Measurements from ENCODE around the gene SEMA7A.

SEMA7A gene

DNA sequence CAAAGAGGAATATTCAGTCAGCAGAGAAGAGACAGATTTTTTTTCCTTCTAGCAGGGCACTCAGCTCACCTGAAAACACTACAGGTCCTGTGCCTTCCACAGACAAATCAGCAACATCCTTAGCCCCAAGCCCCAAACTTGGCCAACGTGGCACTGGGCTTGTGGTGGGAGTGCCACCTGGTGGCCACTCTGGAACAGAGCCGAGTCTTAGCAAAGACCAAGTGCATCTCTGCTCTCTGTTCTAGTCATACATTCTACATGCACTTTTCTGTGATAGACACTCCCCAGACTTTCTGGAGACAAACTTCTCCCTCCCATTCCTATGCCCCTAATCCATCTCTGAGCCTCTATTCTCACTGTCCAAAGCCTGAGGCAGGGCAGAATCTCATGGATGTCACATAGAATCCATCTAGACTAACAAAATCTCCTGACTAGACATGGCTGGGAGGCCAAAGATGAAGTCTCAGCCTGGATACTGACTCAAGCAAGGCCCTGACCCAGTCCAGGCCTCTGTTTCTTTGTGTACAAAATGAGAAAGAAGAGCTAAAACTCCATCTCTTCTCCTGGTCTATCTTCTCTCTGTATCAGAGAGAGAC is 5.1 kb upstream of the SEMA7A start:
- 0% methylated on average over 2 of the region's 2 CpGs for WGBS, 2 experiments (ENCODE audit: insufficient coverage in 2 of 2)
- Histone ChIP-seq H3K4me3 (ENCODE audit: extremely low read depth, insufficient read depth, low read length, poor library complexity, severe bottlenecking) (no peak overlapping the region), H3K4me1 (ENCODE audit: control insufficient read depth, insufficient read depth, low read length, poor library complexity, severe bottlenecking) (peaks cover 17% of the 10 kb centered on the region), H3K27ac (ENCODE audit: low read depth, low read length, severe bottlenecking) (no peak overlapping the region), H3K9me3 (ENCODE audit: control insufficient read depth, low read length) (no peaks in the 10 kb centered on the region), H3K36me3 (ENCODE audit: control insufficient read depth, insufficient read depth, low read length) (no peaks in the 10 kb centered on the region)

DNA sequence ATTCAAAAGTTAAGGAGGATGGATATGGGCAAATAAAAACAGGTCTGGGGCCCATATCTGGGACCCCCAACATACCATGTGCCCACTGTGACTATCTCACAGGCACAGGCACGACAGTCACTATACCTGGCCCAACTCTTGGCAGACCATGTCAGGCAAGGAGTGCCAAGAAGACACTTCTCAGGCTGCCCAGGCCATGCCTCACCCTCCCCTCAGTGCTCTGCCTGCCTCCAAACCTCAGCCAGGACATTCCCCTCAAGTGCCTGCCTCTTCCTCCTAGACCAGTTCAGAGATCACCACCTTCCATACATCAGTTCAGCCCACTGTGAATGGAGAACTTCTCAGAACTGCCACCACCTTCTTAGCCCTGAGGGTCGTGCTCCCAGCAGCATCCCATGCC is 4.4 kb upstream of the SEMA7A start:
- no peak overlapping the region for H3K27ac ChIP-seq (ENCODE audit: low read depth, low read length, severe bottlenecking)
- H3K9me3 ChIP-seq (ENCODE audit: control insufficient read depth, low read length), result no peaks in the 10 kb centered on the region
- H3K4me1 ChIP-seq (ENCODE audit: control insufficient read depth, insufficient read depth, low read length, poor library complexity, severe bottlenecking), result peaks cover 13% of the 10 kb centered on the region
- 60 to 100% methylated on average over 1 to 2 of the region's 2 CpGs for WGBS, 2 experiments (ENCODE audit: insufficient coverage in 2 of 2)
- no peak overlapping the region for H3K4me3 ChIP-seq (ENCODE audit: extremely low read depth, insufficient read depth, low read length, poor library complexity, severe bottlenecking)
- H3K36me3 ChIP-seq (ENCODE audit: control insufficient read depth, insufficient read depth, low read length), result no peaks in the 10 kb centered on the region

DNA sequence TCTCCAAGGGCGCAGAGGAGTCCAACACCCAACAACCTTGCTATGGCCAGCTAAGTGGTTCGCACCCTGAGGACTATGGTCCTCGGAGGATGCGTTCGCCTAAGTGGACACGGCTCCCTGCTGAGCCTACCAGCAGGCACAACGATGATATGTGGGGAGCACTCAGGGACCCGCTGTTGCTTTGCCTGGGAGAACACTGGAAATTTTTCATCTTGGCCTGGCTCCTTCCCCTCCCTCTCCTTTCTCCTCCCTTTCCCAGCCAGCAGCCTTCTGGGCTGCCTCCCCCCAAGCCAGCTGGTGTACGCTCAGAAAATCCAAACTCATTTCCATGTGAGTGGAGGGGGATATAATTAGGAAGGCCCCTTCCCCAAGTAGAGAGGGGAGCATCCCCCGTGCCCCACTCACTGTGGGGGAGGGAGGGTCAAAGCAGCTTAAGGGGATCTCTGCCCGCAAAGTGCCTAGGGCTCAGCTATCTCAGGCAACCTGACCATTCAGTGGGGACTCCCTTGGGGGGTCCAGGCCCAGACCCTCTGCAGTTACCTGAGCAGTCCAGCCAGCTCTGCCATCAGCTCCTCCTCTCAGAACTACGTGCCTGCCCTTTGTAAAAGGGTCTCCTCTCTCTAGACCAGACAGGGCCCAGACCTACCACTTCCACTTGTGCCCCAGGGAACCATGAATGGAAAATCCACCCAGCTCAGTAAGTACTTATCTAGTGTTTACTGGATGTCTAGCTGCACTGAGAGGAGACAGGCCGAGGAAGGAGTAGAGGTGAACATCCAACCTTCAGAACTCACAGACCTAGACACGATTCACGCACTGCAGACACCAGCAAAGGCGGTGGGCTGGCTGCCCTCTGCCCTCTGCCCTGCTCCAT is 742 bp upstream of the SEMA7A start:
- Histone ChIP-seq H3K4me3 (ENCODE audit: extremely low read depth, insufficient read depth, low read length, poor library complexity, severe bottlenecking) (peak overlapping the region; percentile 73), H3K4me1 (ENCODE audit: control insufficient read depth, insufficient read depth, low read length, poor library complexity, severe bottlenecking) (peaks cover 13% of the 10 kb centered on the region), H3K9me3 (ENCODE audit: control insufficient read depth, low read length) (no peaks in the 10 kb centered on the region), H3K27ac (ENCODE audit: low read depth, low read length, severe bottlenecking) (peak overlapping the region; percentile 5), H3K36me3 (ENCODE audit: control insufficient read depth, insufficient read depth, low read length) (no peaks in the 10 kb centered on the region)
- WGBS, 2 experiments (ENCODE audit: insufficient coverage in 2 of 2), result 69% methylated on average over 8 to 9 of the region's 16 CpGs

DNA sequence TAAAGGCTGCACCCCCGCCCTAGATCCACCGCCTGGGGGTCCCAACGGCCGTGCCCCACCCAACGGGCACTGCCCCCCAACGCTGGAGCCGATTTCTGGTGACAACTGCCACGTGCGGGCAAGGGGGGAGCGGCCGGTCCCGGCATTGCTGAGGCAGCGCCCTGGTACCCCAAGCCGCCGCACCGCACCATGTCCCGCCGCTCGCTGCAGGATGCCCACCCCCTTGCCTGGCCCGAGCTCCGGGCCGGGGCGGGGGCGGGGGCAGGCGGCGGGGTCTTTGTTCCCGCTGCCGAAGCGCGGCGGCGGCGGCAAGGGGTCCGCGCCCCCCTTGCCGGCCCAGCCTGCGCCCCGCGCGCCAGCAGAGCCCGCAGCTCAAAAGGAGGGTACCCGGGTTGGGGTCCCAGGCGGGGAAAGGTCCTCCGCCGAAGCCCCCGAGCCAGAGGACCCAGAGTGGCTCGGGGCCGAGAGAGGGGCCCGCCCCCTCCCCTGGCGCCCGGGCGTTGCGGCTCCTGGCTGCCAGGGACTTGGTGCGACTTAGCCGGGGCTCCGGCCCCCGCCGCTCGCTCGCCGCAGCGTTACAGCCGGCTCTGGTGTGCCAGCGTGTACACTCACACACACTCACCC is 678 bp downstream of the SEMA7A start:
- H3K27ac ChIP-seq (ENCODE audit: low read depth, low read length, severe bottlenecking), result peak overlapping the region; percentile 29
- 0% methylated on average over 20 to 52 of the region's 64 CpGs for WGBS, 2 experiments (ENCODE audit: insufficient coverage in 2 of 2)
- H3K36me3 ChIP-seq (ENCODE audit: control insufficient read depth, insufficient read depth, low read length), result no peaks in the 10 kb centered on the region
- peaks cover 13% of the 10 kb centered on the region for H3K4me1 ChIP-seq (ENCODE audit: control insufficient read depth, insufficient read depth, low read length, poor library complexity, severe bottlenecking)
- H3K9me3 ChIP-seq (ENCODE audit: control insufficient read depth, low read length), result no peaks in the 10 kb centered on the region
- peak overlapping the region; percentile 73 for H3K4me3 ChIP-seq (ENCODE audit: extremely low read depth, insufficient read depth, low read length, poor library complexity, severe bottlenecking)

DNA sequence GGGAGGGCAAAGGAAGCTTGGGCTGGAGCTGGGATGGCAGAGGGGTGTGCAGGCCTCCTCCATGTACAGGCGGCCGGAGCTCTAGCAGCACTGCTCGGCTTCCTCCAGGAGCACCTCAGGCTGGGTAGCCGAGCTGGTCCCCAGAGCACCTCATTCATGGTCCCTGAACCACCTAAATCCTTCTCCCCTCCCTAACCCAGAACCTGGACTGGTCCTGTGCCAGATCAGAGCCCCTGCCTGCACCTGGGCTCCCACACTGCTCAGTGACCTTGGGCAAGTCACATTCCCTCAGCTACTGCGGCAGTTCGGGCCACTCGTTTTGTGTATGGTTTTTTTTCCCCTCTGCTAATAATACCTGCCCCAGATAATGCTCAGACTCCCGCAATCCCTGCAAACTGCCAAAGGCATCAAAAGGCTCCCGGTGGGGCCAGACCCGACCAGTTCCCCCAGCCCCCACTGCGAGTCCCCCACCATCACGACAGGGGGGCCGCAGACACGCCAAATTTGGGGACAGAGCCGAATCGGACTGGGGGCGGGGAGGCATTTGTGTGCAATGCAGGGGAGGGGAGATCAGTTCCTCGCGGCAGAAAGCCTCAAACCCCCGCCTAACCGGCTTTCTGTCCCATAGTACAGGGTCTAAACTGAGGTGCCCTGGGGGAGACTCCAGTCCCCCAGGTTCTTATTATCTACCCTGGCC is 1.3 kb downstream of the SEMA7A start:
- no peaks in the 10 kb centered on the region for H3K9me3 ChIP-seq (ENCODE audit: control insufficient read depth, low read length)
- peaks cover 13% of the 10 kb centered on the region for H3K4me1 ChIP-seq (ENCODE audit: control insufficient read depth, insufficient read depth, low read length, poor library complexity, severe bottlenecking)
- no peak overlapping the region for H3K27ac ChIP-seq (ENCODE audit: low read depth, low read length, severe bottlenecking)
- peaks cover 3% of the 10 kb centered on the region for H3K36me3 ChIP-seq (ENCODE audit: control insufficient read depth, insufficient read depth, low read length)
- H3K4me3 ChIP-seq (ENCODE audit: extremely low read depth, insufficient read depth, low read length, poor library complexity, severe bottlenecking), result peak overlapping the region; percentile 73
- WGBS, 2 experiments (ENCODE audit: insufficient coverage in 2 of 2), result 30 to 46% methylated on average over 8 to 16 of the region's 21 CpGs

DNA sequence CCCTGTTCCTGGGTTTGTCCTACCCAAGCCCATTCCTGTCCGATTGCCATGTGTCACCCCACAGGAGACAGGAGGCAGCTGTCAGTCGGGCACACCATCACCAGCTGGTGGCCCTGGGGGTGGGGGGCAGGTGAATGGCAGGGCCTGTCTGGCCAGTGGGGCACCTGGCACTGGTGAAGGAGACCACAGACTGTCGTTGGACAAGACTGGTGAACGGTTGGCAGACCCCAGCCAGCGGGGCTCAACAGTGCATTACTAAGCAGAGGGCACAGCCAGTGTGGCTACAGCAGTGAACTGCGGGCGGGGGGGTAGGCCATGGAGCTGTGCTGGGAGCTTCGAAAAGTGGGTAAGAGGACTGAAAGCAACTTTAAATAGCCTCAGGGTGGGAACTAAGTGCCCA is 2.1 kb downstream of the SEMA7A start:
- no peak overlapping the region for H3K27ac ChIP-seq (ENCODE audit: low read depth, low read length, severe bottlenecking)
- H3K36me3 ChIP-seq (ENCODE audit: control insufficient read depth, insufficient read depth, low read length), result peaks cover 3% of the 10 kb centered on the region
- peaks cover 13% of the 10 kb centered on the region for H3K4me1 ChIP-seq (ENCODE audit: control insufficient read depth, insufficient read depth, low read length, poor library complexity, severe bottlenecking)
- 87 to 88% methylated on average over 8 of the region's 8 CpGs for WGBS, 2 experiments (ENCODE audit: insufficient coverage in 2 of 2)
- H3K9me3 ChIP-seq (ENCODE audit: control insufficient read depth, low read length), result no peaks in the 10 kb centered on the region
- H3K4me3 ChIP-seq (ENCODE audit: extremely low read depth, insufficient read depth, low read length, poor library complexity, severe bottlenecking), result peak overlapping the region; percentile 73

DNA sequence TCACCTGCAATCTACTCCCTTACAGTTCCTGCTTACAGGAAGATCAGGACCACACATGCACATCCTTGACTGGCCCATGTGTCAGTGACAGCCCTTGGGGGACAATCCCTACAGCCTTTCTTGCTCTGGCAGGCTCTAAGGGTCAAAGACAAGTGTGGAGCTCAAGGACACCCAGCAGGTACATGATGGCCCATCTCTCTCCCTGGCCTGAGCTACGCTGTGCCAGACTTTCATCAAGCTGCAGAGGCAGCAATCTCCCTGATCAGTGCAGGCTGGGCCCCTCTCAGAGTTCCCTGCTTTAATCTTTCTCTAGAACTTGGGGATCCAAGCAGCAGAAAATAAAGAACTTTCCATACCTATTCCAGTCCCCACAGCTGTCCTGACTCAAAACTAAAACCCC is 2.6 kb downstream of the SEMA7A start:
- H3K36me3 ChIP-seq (ENCODE audit: control insufficient read depth, insufficient read depth, low read length), result peaks cover 3% of the 10 kb centered on the region
- H3K4me1 ChIP-seq (ENCODE audit: control insufficient read depth, insufficient read depth, low read length, poor library complexity, severe bottlenecking), result peaks cover 13% of the 10 kb centered on the region
- 90 to 92% methylated on average over 1 of the region's 1 CpG for WGBS, 2 experiments (ENCODE audit: insufficient coverage in 2 of 2)
- no peak overlapping the region for H3K27ac ChIP-seq (ENCODE audit: low read depth, low read length, severe bottlenecking)
- H3K9me3 ChIP-seq (ENCODE audit: control insufficient read depth, low read length), result no peaks in the 10 kb centered on the region
- no peak overlapping the region for H3K4me3 ChIP-seq (ENCODE audit: extremely low read depth, insufficient read depth, low read length, poor library complexity, severe bottlenecking)

DNA sequence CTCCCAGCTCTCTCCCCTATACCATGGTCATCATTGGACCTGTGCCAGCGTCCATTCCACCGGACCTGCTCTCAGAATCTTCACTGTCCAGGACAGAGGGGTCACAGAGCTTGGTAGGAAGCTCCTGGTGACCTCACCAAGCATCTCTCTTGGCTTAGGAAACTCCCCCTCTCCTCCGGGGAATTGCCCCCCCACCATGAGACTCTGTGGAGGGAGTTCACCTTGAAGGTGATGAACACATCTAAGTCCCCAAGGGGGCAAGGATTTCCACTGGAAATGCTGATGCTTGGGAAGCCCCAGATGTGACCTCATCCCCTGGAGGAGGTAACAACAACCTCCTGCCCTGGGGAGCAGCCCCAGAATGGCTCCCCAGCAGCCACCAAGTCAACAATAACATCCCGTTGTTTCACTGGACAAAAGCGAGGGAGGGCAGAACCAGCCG is 3.2 kb downstream of the SEMA7A start:
- H3K9me3 ChIP-seq (ENCODE audit: control insufficient read depth, low read length), result no peaks in the 10 kb centered on the region
- peaks cover 3% of the 10 kb centered on the region for H3K36me3 ChIP-seq (ENCODE audit: control insufficient read depth, insufficient read depth, low read length)
- no peak overlapping the region for H3K4me3 ChIP-seq (ENCODE audit: extremely low read depth, insufficient read depth, low read length, poor library complexity, severe bottlenecking)
- 97 to 100% methylated on average over 2 to 5 of the region's 6 CpGs for WGBS, 2 experiments (ENCODE audit: insufficient coverage in 2 of 2)
- H3K27ac ChIP-seq (ENCODE audit: low read depth, low read length, severe bottlenecking), result no peak overlapping the region
- H3K4me1 ChIP-seq (ENCODE audit: control insufficient read depth, insufficient read depth, low read length, poor library complexity, severe bottlenecking), result peaks cover 13% of the 10 kb centered on the region

DNA sequence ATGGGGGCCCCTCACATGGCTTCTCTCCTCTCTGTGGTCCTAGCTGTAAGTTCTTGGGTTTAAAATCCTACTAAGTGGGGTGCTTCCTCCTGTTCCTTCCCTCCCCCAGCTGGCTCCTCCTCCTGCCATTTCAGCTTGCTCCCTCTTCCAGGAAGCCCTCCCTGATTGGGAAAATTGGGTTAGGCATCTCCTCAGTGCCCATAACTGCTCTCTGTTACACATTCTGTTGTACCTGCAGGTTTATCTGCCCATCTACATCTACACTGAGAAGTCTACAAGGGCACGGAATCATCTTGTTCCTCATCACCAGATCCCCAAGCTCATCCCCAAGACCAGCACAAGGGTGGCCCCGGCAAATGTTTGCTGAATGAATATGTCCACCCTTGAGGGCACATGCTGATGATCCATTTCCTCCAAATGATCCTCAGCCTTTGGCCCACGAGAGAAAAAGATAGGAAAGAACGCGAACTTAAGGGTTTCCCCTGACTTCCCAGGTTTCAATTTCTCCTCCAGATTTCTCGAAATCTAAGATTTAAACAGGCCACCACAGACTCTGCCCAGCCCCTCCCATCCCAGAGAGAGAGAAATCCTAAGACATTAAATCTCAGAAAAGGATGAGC is 3.9 kb downstream of the SEMA7A start:
- WGBS, 2 experiments (ENCODE audit: insufficient coverage in 2 of 2), result 92 to 100% methylated on average over 5 to 6 of the region's 6 CpGs
- peaks cover 3% of the 10 kb centered on the region for H3K36me3 ChIP-seq (ENCODE audit: control insufficient read depth, insufficient read depth, low read length)
- no peak overlapping the region for H3K27ac ChIP-seq (ENCODE audit: low read depth, low read length, severe bottlenecking)
- H3K9me3 ChIP-seq (ENCODE audit: control insufficient read depth, low read length), result no peaks in the 10 kb centered on the region
- peaks cover 13% of the 10 kb centered on the region for H3K4me1 ChIP-seq (ENCODE audit: control insufficient read depth, insufficient read depth, low read length, poor library complexity, severe bottlenecking)
- no peak overlapping the region for H3K4me3 ChIP-seq (ENCODE audit: extremely low read depth, insufficient read depth, low read length, poor library complexity, severe bottlenecking)
